HL-60 (cell line): ENCODE data around the gene PHF21A.

Source experiments
- DNase-seq, 2 experiments: peaks; one replicate each; pipeline ENCODE4 v3.0.0-alpha.2; 2010 to 2020; ENCODE audit warnings: low read depth in 1 of 2, low spot score in 1 of 2
- H3K27ac ChIP-seq: fragments of 250-450 bp; sonication (Bioruptor Pico); replicated peaks from 2 replicates; pipeline ENCODE4 v1.5.1; 2020; ENCODE audit warnings: mild to moderate bottlenecking, moderate library complexity
- H3K27me3 ChIP-seq: fragments of 250-450 bp; sonication (Bioruptor Pico); 2 replicates; pipeline ENCODE4 v1.5.1; 2021; ENCODE audit warnings: mild to moderate bottlenecking, moderate library complexity; ENCODE audit not compliant: insufficient read depth, poor library complexity, severe bottlenecking
- H3K4me3 ChIP-seq: replicated peaks from 2 replicates; pipeline ENCODE4 v1.5.1; 2011; ENCODE audit warnings: mild to moderate bottlenecking, control low read depth, low read length; ENCODE audit not compliant: insufficient read depth
- CTCF ChIP-seq: IDR thresholded peaks from one replicate; pipeline ENCODE4 v1.5.1; 2011; ENCODE audit warnings: low read length, control low read depth, inconsistent platforms; ENCODE audit not compliant: insufficient read depth
- GABPA ChIP-seq: IDR thresholded peaks from 2 replicates; pipeline ENCODE4 v1.6.1; 2012; ENCODE audit warnings: low read depth
- POLR2AphosphoS5 ChIP-seq: IDR thresholded peaks from 2 replicates; pipeline ENCODE4 v1.6.1; 2012; ENCODE audit warnings: low read depth
- REST ChIP-seq: IDR thresholded peaks from 2 replicates; pipeline ENCODE4 v1.6.1; 2012; ENCODE audit warnings: low read depth; ENCODE audit not compliant: insufficient replicate concordance
- SPI1 ChIP-seq: IDR thresholded peaks from 2 replicates; pipeline ENCODE4 v1.6.1; 2012; ENCODE audit warnings: low read depth, mild to moderate bottlenecking, borderline replicate concordance

Gene PHF21A

GRCh38 chr11:46090375-46090774 lies 30.9 kb downstream of the PHF21A start:
- no peak for TF ChIP-seq GABPA
- no peak for TF ChIP-seq SPI1
- TF ChIP-seq POLR2AphosphoS5 = no peak
- no peak for TF ChIP-seq CTCF
- no peak for TF ChIP-seq REST
- Histone ChIP-seq H3K27me3 (no peaks in the 10 kb centered on the region), H3K4me3 (no peak overlapping the region), H3K27ac (no peak overlapping the region)
- DNase-seq = no peak

- DNase-seq = no peak
These were observed 41.6 kb downstream of the PHF21A start for GRCh38 chr11:46079662-46080061.

GRCh38 chr11:46075928-46076327 lies 45.3 kb downstream of the PHF21A start:
- Histone ChIP-seq H3K4me3 (no peak overlapping the region), H3K27me3 (no peaks in the 10 kb centered on the region), H3K27ac (no peak overlapping the region)
- DNase-seq = no peak
- TF ChIP-seq REST (no peak), CTCF (no peak), SPI1 (no peak), GABPA (no peak), POLR2AphosphoS5 (no peak)

More at GRCh38 chr11:46079662-46080061, 41.6 kb downstream of the PHF21A start:
- H3K27me3 ChIP-seq = no peaks in the 10 kb centered on the region
- TF ChIP-seq GABPA = no peak
- TF ChIP-seq CTCF = no peak
- no peak for TF ChIP-seq POLR2AphosphoS5
- no peak for TF ChIP-seq SPI1
- TF ChIP-seq REST = no peak
- H3K4me3 ChIP-seq = no peak overlapping the region
- H3K27ac ChIP-seq = no peak overlapping the region
